DOHH2 (cell line): ENCODE results near the gene PRDM16.

Experiments
- CTCF ChIP-seq: fragments of 200-600 bp; sonication (generic); IDR thresholded peaks from one replicate; pipeline ENCODE4 v1.5.1; 2014; ENCODE audit warnings: antibody characterized with exemption, mild to moderate bottlenecking, low read depth, low read length; ENCODE audit not compliant: poor library complexity, severe bottlenecking
- EZH2phosphoT487 ChIP-seq: fragments of 200-600 bp; sonication (generic); IDR thresholded peaks from 2 replicates; pipeline ENCODE4 v1.6.1; 2017; ENCODE audit warnings: borderline replicate concordance, mild to moderate bottlenecking, antibody characterized with exemption, low read length, moderate library complexity, mixed read lengths

- no peak for TF ChIP-seq EZH2phosphoT487
- no peak for TF ChIP-seq CTCF
These were observed 342.8 kb downstream of the PRDM16 start for GRCh38 chr1:3411806-3412205.
